HG02938 (cell line): ENCODE data around the gene POLA1.
A peak's percentile ranks its signal among the peaks of the same experiment; 100 is the strongest.

Experiments
- ATAC-seq: cut with Tn5 transposase; IDR thresholded peaks from one replicate; pipeline ENCODE4 v1.9.1; 2021; ENCODE audit warnings: mild to moderate bottlenecking, moderate library complexity; ENCODE audit not compliant: unreplicated experiment

POLA1 gene

GRCh38 chrX:24682739-24683432 lies 10.8 kb upstream of the POLA1 start:
- ATAC-seq = no peak

GRCh38 chrX:24684048-24684447 lies 9.7 kb upstream of the POLA1 start:
- no peak for ATAC-seq

- no peak for ATAC-seq
Measured at GRCh38 chrX:24692305-24692704, 1.4 kb upstream of the POLA1 start.

GRCh38 chrX:24694825-24695224 lies 1.1 kb downstream of the POLA1 start:
- no peak for ATAC-seq

GRCh38 chrX:24696294-24696693 lies 2.6 kb downstream of the POLA1 start:
- ATAC-seq = no peak

- ATAC-seq = peak; percentile 100
Measured at GRCh38 chrX:24702362-24703184, 8.9 kb downstream of the POLA1 start.

- ATAC-seq = no peak
Measured at GRCh38 chrX:24703185-24703494, 9.4 kb downstream of the POLA1 start.

GRCh38 chrX:24718771-24719170 lies 25.1 kb downstream of the POLA1 start:
- no peak for ATAC-seq

GRCh38 chrX:24720036-24720435 lies 26.3 kb downstream of the POLA1 start:
- no peak for ATAC-seq

- ATAC-seq = no peak
Measured at GRCh38 chrX:24728530-24728929, 34.8 kb downstream of the POLA1 start.

- ATAC-seq = no peak
Measured at GRCh38 chrX:24732766-24733500, 39.2 kb downstream of the POLA1 start.

GRCh38 chrX:24741330-24741729 lies 47.6 kb downstream of the POLA1 start:
- ATAC-seq = no peak

- no peak for ATAC-seq
Measured at GRCh38 chrX:24748196-24748595, 54.5 kb downstream of the POLA1 start.

- ATAC-seq = no peak
Measured at GRCh38 chrX:24759786-24760185, 66.1 kb downstream of the POLA1 start.

- no peak for ATAC-seq
Measured at GRCh38 chrX:24760363-24761000, 66.8 kb downstream of the POLA1 start.

- no peak for ATAC-seq
Measured at GRCh38 chrX:24761306-24761705, 67.6 kb downstream of the POLA1 start.

GRCh38 chrX:24763989-24764388 lies 70.3 kb downstream of the POLA1 start:
- no peak for ATAC-seq

GRCh38 chrX:24767557-24767956 lies 73.8 kb downstream of the POLA1 start:
- no peak for ATAC-seq

- no peak for ATAC-seq
Measured at GRCh38 chrX:24768556-24768955, 74.8 kb downstream of the POLA1 start.

- no peak for ATAC-seq
Measured at GRCh38 chrX:24774650-24775049, 80.9 kb downstream of the POLA1 start.

- no peak for ATAC-seq
Measured at GRCh38 chrX:24775891-24776290, 82.2 kb downstream of the POLA1 start.
